PC-3 (cell line): Measurements from ENCODE around the gene ADAMTS17.

Source experiments
- EZH2 ChIP-seq: fragments of 300-600 bp; sonication (generic); IDR thresholded peaks from one replicate; pipeline ENCODE4 v1.6.1; 2017; ENCODE audit warnings: antibody characterized with exemption, mild to moderate bottlenecking, low read length; ENCODE audit not compliant: unreplicated experiment
- EZH2phosphoT487 ChIP-seq: fragments of 300-600 bp; sonication (generic); IDR thresholded peaks from 2 replicates; pipeline ENCODE4 v1.6.1; 2018; ENCODE audit warnings: mild to moderate bottlenecking, antibody characterized with exemption, low read length, borderline replicate concordance

DNA sequence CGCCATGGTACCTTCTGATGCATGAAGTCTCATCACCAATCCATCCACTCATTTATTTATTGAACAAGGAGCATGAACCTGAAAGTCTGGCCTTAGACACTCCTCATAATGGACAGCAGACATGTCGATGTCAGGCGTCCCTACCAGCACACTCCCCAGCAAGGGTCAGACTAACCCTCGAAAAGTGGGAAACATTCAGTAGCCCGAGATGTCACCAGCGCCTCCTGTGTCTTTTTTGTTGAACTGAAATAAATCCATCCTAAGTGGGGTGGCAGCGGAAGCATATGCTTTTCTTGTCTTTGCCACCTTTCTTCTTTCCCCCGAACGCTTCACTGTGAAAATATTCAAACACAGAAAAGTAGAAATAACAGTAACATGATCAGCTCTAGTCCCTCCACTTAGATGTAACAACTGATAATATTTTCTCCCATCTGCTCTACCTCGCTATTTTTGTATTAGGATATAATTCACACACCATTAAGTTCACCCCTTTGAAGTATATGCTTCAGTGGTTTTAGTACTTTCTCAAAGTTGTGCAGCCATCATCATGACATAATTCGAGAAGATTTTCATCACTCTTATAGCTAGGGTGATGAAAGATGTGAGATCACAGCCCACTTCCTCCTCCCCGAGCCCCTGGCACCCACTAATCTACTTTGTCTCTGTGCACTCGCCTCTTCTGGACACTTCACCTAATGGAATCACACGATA, 121.6 kb downstream of the ADAMTS17 start:
- no peak for TF ChIP-seq EZH2phosphoT487
- TF ChIP-seq EZH2 = no peak
